ENCODE measurements around the gene WDFY1. TPM values are rescaled to one million over a fixed set of nuclear protein-coding genes. Genes with fewer than 3 reads are reported as not detected.
A peak's percentile ranks its signal among the peaks of the same experiment; 100 is the strongest.

Gene WDFY1
- total and polyA plus RNA-seq, 9 of the 15 experiments (the other 6 are each of a cell fraction or from before 2014, with no cell fraction given), result 5.4 to 27.6 (median 17.5) TPM

- no peak overlapping the region for H3K4me3 ChIP-seq
- no peak overlapping the region for H3K9ac ChIP-seq (ENCODE audit: insufficient read depth in 1 of 2, low read depth in 2 of 2, low read length in 2 of 2)
- no peaks in the 10 kb centered on the region for H3K9me1 ChIP-seq (ENCODE audit: control insufficient read depth, insufficient read depth, low read length)
- no peaks in the 10 kb centered on the region for H4K20me1 ChIP-seq (replicated peaks; ENCODE audit: control insufficient read depth, insufficient read depth, low read length)
- no peak for ATAC-seq
- H3K27ac ChIP-seq (ENCODE audit: extremely low read depth, low read depth, low read length), result no peak overlapping the region
- H3K4me2 ChIP-seq (ENCODE audit: insufficient read depth, low read length), result no peak overlapping the region
- H3K79me2 ChIP-seq (ENCODE audit: control insufficient read depth, insufficient read depth, low read length), result no peaks in the 10 kb centered on the region
- intact Hi-C loops (cut with micrococcal nuclease), result no loop called here
- TF ChIP-seq CEBPG (CRISPR knock-in tag; IDR thresholded peaks at IDR 0.05) (no peak), CEBPG (tag; conservative IDR thresholded peaks at IDR 0.05 in 1 of 2, IDR thresholded peaks at IDR 0.05 in 1 of 2) (peak; percentile 11 to 27; a peak in 1 of 4 replicates), ZNF165 (CRISPR knock-in tag; IDR thresholded peaks at IDR 0.05; ENCODE audit: borderline replicate concordance) (no peak), NR4A1 (CRISPR knock-in tag; IDR thresholded peaks at IDR 0.05) (no peak), NR4A1 (tag; IDR thresholded peaks at IDR 0.05) (no peak)
- TF ChIP-seq, protein P1, sequence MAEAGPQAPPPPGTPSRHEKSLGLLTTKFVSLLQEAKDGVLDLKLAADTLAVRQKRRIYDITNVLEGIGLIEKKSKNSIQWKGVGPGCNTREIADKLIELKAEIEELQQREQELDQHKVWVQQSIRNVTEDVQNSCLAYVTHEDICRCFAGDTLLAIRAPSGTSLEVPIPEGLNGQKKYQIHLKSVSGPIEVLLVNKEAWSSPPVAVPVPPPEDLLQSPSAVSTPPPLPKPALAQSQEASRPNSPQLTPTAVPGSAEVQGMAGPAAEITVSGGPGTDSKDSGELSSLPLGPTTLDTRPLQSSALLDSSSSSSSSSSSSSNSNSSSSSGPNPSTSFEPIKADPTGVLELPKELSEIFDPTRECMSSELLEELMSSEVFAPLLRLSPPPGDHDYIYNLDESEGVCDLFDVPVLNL (CRISPR knock-in tag; IDR thresholded peaks at IDR 0.05; ENCODE audit: low read depth), result no peak
- FAIRE-seq, result no peak
- DNase-seq (ENCODE audit: extremely low read depth in 1 of 4, low spot score in 3 of 4), result no peak
- peaks cover 0 to 5% of the 10 kb centered on the region in 2 experiments; a peak in 1 of 5 replicates for H3K27me3 ChIP-seq (ENCODE audit: control insufficient read depth in 2 of 2, insufficient read depth in 2 of 2, low read length in 2 of 2)
- 5% methylated on average over 2 of the region's 2 CpGs for whole genome bisulfite sequencing (ENCODE audit: insufficient coverage, low coverage, missing lambda C conversion rate)
- H2AFZ ChIP-seq (ENCODE audit: low read depth, low read length), result no peak overlapping the region
- no peaks in the 10 kb centered on the region for H3K36me3 ChIP-seq (ENCODE audit: control insufficient read depth, insufficient read depth, low read length)
- CTCF ChIA-PET (ENCODE audit: low intra/inter-chr PET ratio), result no interaction called here
- no TSS peak for BruUV-seq (replicated peaks)
- no peaks in the 10 kb centered on the region for H3K4me1 ChIP-seq (replicated peaks in 1 of 2; ENCODE audit: control insufficient read depth in 2 of 2, insufficient read depth in 2 of 2, low read length in 2 of 2)
- POLR2A ChIA-PET, result interaction anchor here (0.6 kb wide), 2 partner anchors 22 to 34 kb away, joined by 3 to 5 read pairs; no protein-coding TSS in a partner anchor
- no peaks in the 10 kb centered on the region for H3K9me3 ChIP-seq (replicated peaks; ENCODE audit: control insufficient read depth, insufficient read depth, low read depth, low read length)
- in situ Hi-C loops (cut with MboI), result no loop called here
These were observed 89.1 kb downstream of the WDFY1 start for GRCh38 chr2:223856021-223856420.

All from K562 (cell line).